HG03520 (cell line): ENCODE measurements around the gene MN1.
"Not testable (repeated sequence)": the region's sequence is repeated elsewhere in the genome, so short reads cannot be mapped to it uniquely, and the experiment has no call there.

ENCODE experiments used
- ATAC-seq: cut with Tn5 transposase; IDR thresholded peaks from one replicate; pipeline ENCODE4 v1.9.1; 2021; ENCODE audit warnings: mild to moderate bottlenecking, moderate library complexity; ENCODE audit not compliant: unreplicated experiment

Gene MN1

DNA sequence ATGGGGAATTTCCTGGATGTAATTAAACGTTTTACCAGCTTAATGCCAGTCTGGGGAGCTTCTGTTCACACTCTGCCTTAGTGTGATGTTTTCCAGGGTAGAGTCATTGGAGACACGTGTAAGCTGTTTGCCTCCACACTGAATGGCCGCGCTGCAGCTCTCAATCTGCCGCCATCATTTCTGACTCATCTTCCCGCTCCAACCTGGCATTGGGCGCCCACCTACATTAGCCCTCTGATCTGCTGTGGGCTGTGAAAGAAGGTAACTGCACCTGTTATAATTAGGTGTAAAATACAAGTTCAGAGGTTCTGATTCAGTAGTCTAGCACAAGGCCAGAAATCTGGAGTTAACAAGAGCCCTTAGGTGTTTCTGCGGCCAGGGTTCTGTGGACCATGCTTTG, 54.6 kb downstream of the MN1 start:
- no peak for ATAC-seq

DNA sequence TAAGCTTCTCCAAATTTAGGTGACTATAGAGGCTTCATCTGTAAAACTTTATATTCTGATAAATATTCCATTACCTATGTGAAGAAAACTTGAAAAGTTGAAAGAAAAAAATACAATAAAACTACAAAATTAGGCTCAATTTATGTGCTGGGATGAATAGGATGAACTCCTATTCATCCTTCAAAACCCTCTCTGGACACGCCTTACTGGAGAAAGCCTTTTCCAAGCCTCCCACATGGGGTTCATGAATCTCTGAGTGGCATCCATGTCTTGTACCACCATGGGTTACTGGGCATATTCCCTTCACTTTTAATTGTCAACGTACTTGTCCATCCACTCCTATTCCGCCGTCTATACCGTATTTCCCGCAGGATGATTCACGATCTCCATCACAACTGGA, 55.7 kb downstream of the MN1 start:
- no peak for ATAC-seq

DNA sequence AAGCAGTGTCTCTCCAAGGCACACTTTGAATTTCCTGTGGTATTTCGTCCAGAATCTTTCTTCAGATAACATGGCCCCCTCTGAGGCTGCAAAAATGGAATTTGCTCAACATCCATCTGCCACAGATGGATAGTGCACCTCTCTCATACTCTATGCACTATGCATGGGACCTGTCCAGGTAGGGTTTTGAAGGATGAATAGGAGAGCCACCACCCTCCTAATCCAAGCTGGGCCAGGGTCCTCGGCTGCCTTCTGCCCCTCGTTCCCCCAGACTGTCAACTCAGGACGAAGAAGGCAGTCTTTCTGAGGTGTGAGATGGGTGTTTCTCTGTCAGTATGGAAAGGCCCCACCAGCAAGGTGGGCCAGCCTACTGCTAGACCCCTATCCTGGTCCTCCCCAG, 56.4 kb downstream of the MN1 start:
- no peak for ATAC-seq

GRCh38 chr22:27744078-27744477, 57.5 kb downstream of the MN1 start:
- ATAC-seq: not testable (repeated sequence)

GRCh38 chr22:27740202-27740748, 61.3 kb downstream of the MN1 start:
- ATAC-seq: no peak

- ATAC-seq: no peak
Observed at GRCh38 chr22:27737521-27737920, 64.0 kb downstream of the MN1 start.

DNA sequence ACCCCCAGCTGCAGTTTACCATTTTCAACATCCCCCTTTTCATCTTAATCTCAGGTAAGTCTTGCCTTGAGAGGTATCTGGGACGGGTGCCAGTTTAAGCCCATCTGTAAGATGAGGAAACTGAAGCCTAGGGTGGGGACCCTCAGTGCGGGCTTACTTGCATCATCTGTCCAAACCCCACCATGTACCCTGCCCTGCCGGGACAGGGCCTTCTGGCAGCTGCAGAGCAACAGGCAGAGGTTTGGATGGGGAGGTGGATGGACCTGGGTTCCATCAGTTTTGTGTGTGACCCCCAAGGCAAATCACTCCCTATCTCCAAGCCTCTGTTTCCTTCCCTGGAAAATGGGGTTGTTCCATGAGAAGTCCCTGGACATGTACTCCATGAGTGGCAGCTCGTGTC, 67.5 kb downstream of the MN1 start:
- no peak for ATAC-seq

DNA sequence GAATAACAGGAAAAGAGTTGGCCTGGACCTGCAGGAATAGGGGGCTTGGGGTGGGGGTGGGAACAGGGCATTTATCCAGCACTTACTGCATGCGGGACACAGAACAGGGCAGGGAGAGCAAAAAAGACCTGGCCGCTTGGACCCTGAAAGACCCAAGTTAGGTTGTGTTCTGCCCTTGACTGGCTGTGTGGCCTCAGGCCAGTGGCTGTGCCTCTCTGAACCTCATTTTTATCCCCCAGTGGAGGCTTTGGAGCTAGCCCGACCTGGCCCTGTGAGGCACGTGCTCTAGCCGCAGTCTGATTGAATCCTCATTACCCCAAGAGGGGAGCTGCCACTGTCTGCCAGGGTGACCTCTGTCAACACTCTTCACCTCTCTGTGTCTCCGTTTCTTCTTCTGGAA, 68.7 kb downstream of the MN1 start:
- no peak for ATAC-seq

DNA sequence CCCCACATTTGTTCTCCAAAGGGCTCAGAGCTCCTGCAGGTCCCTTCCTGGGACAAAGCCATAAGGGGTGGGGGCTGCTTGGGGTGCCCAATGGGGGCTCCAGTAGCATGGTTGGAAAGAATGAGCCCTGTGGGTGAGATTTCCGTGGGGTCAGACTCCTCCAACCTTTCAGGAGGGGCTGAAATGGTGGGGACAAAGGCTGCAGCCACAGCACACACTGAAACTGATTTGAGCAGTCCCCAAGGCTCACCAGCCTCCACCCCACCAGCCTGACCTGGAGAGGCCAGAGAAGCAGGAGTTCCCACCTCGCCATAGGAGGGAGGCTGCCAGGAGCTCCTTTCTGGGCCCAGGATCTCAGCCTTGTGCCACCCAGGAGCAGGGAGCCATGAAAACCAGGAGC, 69.2 kb downstream of the MN1 start:
- ATAC-seq: no peak

- no peak for ATAC-seq
Observed at GRCh38 chr22:27731621-27732020, 69.9 kb downstream of the MN1 start.

DNA sequence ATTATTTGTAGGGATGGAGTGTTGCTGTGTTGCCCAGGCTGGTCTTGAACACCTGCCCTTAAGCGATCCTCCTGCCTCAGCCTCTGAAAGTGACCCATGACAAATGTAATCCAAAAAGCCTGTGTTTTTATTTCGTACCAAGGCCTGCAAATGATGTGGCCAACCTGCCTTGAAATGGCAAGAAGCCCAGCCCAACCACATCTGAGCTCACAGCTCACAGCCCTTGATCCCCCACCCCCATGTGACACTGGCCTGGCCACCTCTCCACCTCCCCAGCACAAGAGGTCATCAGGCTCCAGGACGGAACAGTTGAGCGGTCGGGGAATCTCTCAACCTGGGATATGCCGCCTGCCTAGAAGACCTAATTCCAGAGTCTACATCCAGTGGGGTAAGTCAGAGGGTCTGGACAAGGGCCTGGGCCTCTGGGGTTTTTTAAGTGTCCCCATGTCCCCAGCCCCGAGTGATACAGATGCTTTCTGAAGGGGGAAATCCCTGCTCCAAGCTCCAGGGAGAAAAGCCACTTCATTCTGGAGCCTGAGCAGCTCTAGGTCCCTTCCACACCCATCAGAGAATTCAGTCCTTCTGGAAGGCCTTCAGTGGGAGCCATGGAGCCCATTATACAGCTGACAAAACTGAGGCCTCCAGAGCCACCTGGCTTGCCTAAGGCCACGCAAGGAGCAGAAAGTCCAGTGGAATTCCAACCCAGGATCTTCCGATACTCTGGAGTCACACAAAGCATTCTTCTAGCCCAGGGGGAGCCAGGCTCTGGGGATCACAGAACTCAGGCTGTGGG, 70.7 kb downstream of the MN1 start:
- ATAC-seq: no peak

- no peak for ATAC-seq
Observed at GRCh38 chr22:27729246-27729645, 72.3 kb downstream of the MN1 start.

DNA sequence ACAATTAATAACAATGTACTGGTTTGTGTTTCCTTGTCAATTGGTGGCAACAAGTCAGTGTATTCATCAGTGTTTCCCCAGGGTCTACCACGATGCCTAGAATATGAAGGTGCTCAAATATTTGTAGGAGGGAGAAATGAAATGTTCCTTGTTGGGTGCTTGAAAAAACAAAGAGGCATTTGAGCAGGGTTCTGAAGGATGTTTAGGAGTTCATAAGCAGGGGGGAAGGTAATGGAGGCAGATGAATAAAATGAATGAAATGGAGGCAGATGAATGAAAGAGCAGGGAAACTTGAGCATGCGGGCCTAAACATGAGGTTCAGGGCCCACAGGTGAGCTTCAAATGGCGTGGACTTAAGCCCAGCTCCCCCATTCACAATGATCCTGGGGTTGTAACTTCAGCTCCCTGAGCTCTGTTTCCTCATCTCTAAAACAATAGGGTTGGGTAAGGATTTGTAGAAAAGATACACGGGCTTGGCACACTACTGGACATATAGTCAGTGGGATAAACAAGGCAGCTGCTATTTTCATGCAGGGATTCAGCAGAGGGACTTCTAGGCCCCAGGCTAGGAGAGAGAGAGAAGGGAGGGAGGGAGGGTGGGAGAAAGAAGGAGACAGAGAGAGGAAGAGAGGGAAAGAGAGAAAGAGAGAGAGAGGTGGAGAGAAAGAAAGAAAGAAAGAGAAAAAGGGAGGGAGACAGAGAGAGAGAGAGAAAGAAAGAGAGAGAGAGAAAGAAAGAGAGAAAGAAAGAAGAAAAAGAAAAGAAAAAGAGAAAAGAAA, 73.7 kb downstream of the MN1 start:
- ATAC-seq: no peak

- ATAC-seq: no peak
Observed at GRCh38 chr22:27726686-27727449, 74.7 kb downstream of the MN1 start.

- ATAC-seq: no peak
Observed at GRCh38 chr22:27726331-27726685, 75.2 kb downstream of the MN1 start.

DNA sequence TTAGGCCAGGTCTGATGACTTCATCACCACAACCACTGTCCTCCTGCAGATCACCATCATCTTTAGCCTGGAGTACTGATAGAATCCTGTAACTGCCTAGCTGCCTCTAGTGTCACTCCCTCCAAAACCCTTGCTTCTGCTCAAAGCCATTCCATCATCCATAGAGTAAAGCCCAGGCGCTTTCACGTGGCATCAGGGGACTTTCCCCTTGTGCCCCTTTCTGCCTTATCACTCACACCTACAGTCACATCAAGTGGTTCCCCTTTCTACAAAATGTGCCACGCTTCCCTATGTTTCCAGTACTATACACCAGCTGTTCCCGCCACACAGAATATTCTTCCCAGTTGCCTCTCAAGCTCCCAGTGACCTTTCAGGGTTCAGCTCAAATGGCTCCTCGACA, 75.9 kb downstream of the MN1 start:
- ATAC-seq: no peak

- no peak for ATAC-seq
Observed at GRCh38 chr22:27724709-27725108, 76.8 kb downstream of the MN1 start.

DNA sequence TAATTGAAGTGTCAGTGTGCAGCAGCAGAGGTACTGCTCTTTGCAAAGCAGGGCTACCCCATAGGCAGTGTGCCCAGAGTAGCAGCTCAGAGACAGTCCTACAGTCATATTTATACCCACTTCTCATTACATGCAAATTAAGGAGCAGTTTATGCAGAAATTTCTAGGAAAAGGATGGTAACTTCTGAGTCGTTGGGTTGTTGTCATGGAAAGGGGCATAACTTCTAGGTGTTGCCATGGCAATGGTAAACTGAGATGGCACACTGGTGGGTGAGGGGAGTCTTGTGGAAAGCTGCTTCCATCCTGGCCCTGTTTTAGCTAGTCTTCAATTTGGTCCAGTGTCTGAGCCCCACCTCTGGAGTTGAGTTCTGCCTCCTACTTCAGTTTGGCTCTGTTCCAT, 77.4 kb downstream of the MN1 start:
- ATAC-seq: no peak

- no peak for ATAC-seq
Observed at GRCh38 chr22:27723708-27724107, 77.8 kb downstream of the MN1 start.

- ATAC-seq: no peak
Observed at GRCh38 chr22:27723158-27723557, 78.4 kb downstream of the MN1 start.

GRCh38 chr22:27720860-27721259, 80.7 kb downstream of the MN1 start:
- no peak for ATAC-seq
